Measurements from ENCODE around the gene CDK6. TPM values are rescaled to one million over a fixed set of nuclear protein-coding genes. Genes with fewer than 3 reads are reported as not detected.
A peak's percentile ranks its signal among the peaks of the same experiment; 100 is the strongest.

Gene CDK6
- total and polyA plus RNA-seq, 2 experiments from 2014 or later: 28.7 to 81.6 TPM

- TF ChIP-seq CTCF (IDR thresholded peaks at IDR 0.05; ENCODE audit: low read depth, low read length): no peak
- DNase-seq (ENCODE audit: low read depth in 1 of 2, low spot score in 1 of 2): no peak
- Histone ChIP-seq H3K27me3 (no peaks in the 10 kb centered on the region), H3K36me3 (no peaks in the 10 kb centered on the region), H3K4me3 (no peak overlapping the region), H3K4me1 (ENCODE audit: low read depth) (peaks cover 32% of the 10 kb centered on the region), H3K27ac (no peak overlapping the region), H3K9me3 (ENCODE audit: low read depth) (no peaks in the 10 kb centered on the region)
Observed at GRCh38 chr7:92769844-92770243, 66.5 kb downstream of the CDK6 start.

- Histone ChIP-seq H3K27ac (no peak overlapping the region), H3K4me3 (no peak overlapping the region), H3K36me3 (no peaks in the 10 kb centered on the region), H3K9me3 (ENCODE audit: low read depth) (no peaks in the 10 kb centered on the region), H3K4me1 (ENCODE audit: low read depth) (peaks cover 32% of the 10 kb centered on the region), H3K27me3 (no peaks in the 10 kb centered on the region)
- no peak for DNase-seq (ENCODE audit: low read depth in 1 of 2, low spot score in 1 of 2)
- TF ChIP-seq CTCF (IDR thresholded peaks at IDR 0.05; ENCODE audit: low read depth, low read length): no peak
Observed at GRCh38 chr7:92769394-92769699, 67.0 kb downstream of the CDK6 start.

GRCh38 chr7:92768501-92769393 is 67.6 kb downstream of the CDK6 start:
- Histone ChIP-seq H3K36me3 (no peaks in the 10 kb centered on the region), H3K27me3 (no peaks in the 10 kb centered on the region), H3K4me1 (ENCODE audit: low read depth) (peaks cover 32% of the 10 kb centered on the region), H3K4me3 (no peak overlapping the region), H3K9me3 (ENCODE audit: low read depth) (no peaks in the 10 kb centered on the region), H3K27ac (no peak overlapping the region)
- DNase-seq (ENCODE audit: low read depth in 1 of 2, low spot score in 1 of 2): no peak
- TF ChIP-seq CTCF (IDR thresholded peaks at IDR 0.05; ENCODE audit: low read depth, low read length): no peak

GRCh38 chr7:92767437-92767836 is 68.9 kb downstream of the CDK6 start:
- Histone ChIP-seq H3K4me1 (ENCODE audit: low read depth) (peaks cover 32% of the 10 kb centered on the region), H3K27ac (peak overlapping the region; percentile 81), H3K27me3 (no peaks in the 10 kb centered on the region), H3K9me3 (ENCODE audit: low read depth) (no peaks in the 10 kb centered on the region), H3K36me3 (no peaks in the 10 kb centered on the region), H3K4me3 (no peak overlapping the region)
- DNase-seq (ENCODE audit: low read depth in 1 of 2, low spot score in 1 of 2): peak in 1 of 2 donors; percentile 40
- peak; percentile 2 for TF ChIP-seq CTCF (IDR thresholded peaks at IDR 0.05; ENCODE audit: low read depth, low read length)

GRCh38 chr7:92766461-92767003 is 69.8 kb downstream of the CDK6 start:
- DNase-seq (ENCODE audit: low read depth in 1 of 2, low spot score in 1 of 2): peak; percentile 36 to 51
- TF ChIP-seq CTCF (IDR thresholded peaks at IDR 0.05; ENCODE audit: low read depth, low read length): no peak
- peaks cover 32% of the 10 kb centered on the region for H3K4me1 ChIP-seq (ENCODE audit: low read depth)
- H3K4me3 ChIP-seq: no peak overlapping the region
- peak overlapping the region; percentile 81 for H3K27ac ChIP-seq
- H3K9me3 ChIP-seq (ENCODE audit: low read depth): no peaks in the 10 kb centered on the region
- no peaks in the 10 kb centered on the region for H3K36me3 ChIP-seq
- no peaks in the 10 kb centered on the region for H3K27me3 ChIP-seq
